Muscle of leg (tissue), 9 donors: ENCODE measurements around the gene C2orf76. TPM values are rescaled to one million over a fixed set of nuclear protein-coding genes. Genes with fewer than 3 reads are reported as not detected.

ENCODE experiments used
- polyA plus RNA-seq, 8 donors: library from polyadenylated mRNA; unstranded; fragments of 120-200 nt; gene quantifications; one replicate each; pipeline versions ENCODE4 v1.2.1 to v1.2.3, GENCODE V29; 2013; ENCODE audit warnings: inconsistent platforms in 1 of 8, low replicate concordance in 1 of 8; ENCODE audit not compliant: insufficient read length in 8 of 8, insufficient read depth in 1 of 8
- total RNA-seq: library from RNA; stranded (reverse); fragments of 120-200 nt; gene quantifications from one replicate; pipeline ENCODE4 v1.2.4, GENCODE V29; 2013

Gene C2orf76
- total and polyA plus RNA-seq, 9 donors: 8.9 to 11.9 (median 9.8) TPM

Other genes with a start within 250 kb of the C2orf76 start
- not detected for gene C1QL2, start 208.1 kb downstream of the C2orf76 start, total RNA-seq
- not detected for gene C1QL2, start 208.1 kb downstream of the C2orf76 start, polyA plus RNA-seq
- 8.0 TPM for gene STEAP3, start 143.0 kb downstream of the C2orf76 start, total RNA-seq
- gene STEAP3, start 143.0 kb downstream of the C2orf76 start, polyA plus RNA-seq: 10 to 100 TPM in 6 of 8 donors, 1 to 10 TPM in 2; 8.1 to 21.0 (median 14.3) TPM
- gene DBI, start 143 bp upstream of the C2orf76 start, total RNA-seq: 179 TPM
- gene DBI, start 143 bp upstream of the C2orf76 start, polyA plus RNA-seq: 100 to 1,000 TPM; 252 to 319 (median 274) TPM
- gene TMEM37, start 65.0 kb upstream of the C2orf76 start, total RNA-seq: 2.0 TPM
- gene TMEM37, start 65.0 kb upstream of the C2orf76 start, polyA plus RNA-seq: 10 to 100 TPM in 1 of 8 donors, 1 to 10 TPM in 7; 3.3 to 10.9 (median 5.9) TPM
- gene SCTR, start 157.6 kb upstream of the C2orf76 start, total RNA-seq: not detected
- 1 to 10 TPM in 4 of 8 donors, under 1 TPM in 3, not detected in 1; 0.32 to 5.0 (median 1.1) TPM for gene SCTR, start 157.6 kb upstream of the C2orf76 start, polyA plus RNA-seq
- 0.22 TPM for gene CFAP221, start 177.6 kb upstream of the C2orf76 start, total RNA-seq
- 1 to 10 TPM in 2 of 8 donors, under 1 TPM in 6; 0.48 to 4.2 (median 0.72) TPM for gene CFAP221, start 177.6 kb upstream of the C2orf76 start, polyA plus RNA-seq